ENCODE measurements around the gene OR52K1.

GRCh38 chr11:4459500-4459899 lies 22.9 kb upstream of the OR52K1 start:
- TF ChIP-seq, protein P1, sequence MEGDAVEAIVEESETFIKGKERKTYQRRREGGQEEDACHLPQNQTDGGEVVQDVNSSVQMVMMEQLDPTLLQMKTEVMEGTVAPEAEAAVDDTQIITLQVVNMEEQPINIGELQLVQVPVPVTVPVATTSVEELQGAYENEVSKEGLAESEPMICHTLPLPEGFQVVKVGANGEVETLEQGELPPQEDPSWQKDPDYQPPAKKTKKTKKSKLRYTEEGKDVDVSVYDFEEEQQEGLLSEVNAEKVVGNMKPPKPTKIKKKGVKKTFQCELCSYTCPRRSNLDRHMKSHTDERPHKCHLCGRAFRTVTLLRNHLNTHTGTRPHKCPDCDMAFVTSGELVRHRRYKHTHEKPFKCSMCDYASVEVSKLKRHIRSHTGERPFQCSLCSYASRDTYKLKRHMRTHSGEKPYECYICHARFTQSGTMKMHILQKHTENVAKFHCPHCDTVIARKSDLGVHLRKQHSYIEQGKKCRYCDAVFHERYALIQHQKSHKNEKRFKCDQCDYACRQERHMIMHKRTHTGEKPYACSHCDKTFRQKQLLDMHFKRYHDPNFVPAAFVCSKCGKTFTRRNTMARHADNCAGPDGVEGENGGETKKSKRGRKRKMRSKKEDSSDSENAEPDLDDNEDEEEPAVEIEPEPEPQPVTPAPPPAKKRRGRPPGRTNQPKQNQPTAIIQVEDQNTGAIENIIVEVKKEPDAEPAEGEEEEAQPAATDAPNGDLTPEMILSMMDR (IDR thresholded peaks at IDR 0.05; ENCODE audit: insufficient read depth, low read depth, low read length), result no peak
- TF ChIP-seq EZH2 (IDR thresholded peaks at IDR 0.05; ENCODE audit: insufficient read depth, low read length), result no peak

Measured in astrocyte (in vitro differentiated cells and primary cell).